ENCODE results near the gene DCDC1.

DCDC1 gene

GRCh38 chr11:31231601-31232000, 137.9 kb downstream of the DCDC1 start:
- no peak for DNase-seq (ENCODE audit: low read depth)

GRCh38 chr11:31218847-31219246, 150.7 kb downstream of the DCDC1 start:
- no peak for DNase-seq (ENCODE audit: low read depth)

GRCh38 chr11:31214372-31214771, 155.2 kb downstream of the DCDC1 start:
- DNase-seq (ENCODE audit: low read depth), result no peak

GRCh38 chr11:31199378-31199777, 170.2 kb downstream of the DCDC1 start:
- no peak for DNase-seq (ENCODE audit: low read depth)

- DNase-seq (ENCODE audit: low read depth), result no peak
Observed at GRCh38 chr11:31173926-31174680, 195.4 kb downstream of the DCDC1 start.

GRCh38 chr11:31160504-31161422, 208.8 kb downstream of the DCDC1 start:
- DNase-seq (ENCODE audit: low read depth), result no peak

- DNase-seq (ENCODE audit: low read depth), result no peak
Observed at GRCh38 chr11:31150841-31151240, 218.7 kb downstream of the DCDC1 start.

- DNase-seq (ENCODE audit: low read depth), result no peak
Observed at GRCh38 chr11:31150011-31150410, 219.5 kb downstream of the DCDC1 start.

GRCh38 chr11:31141789-31142188, 227.8 kb downstream of the DCDC1 start:
- no peak for DNase-seq (ENCODE audit: low read depth)

- DNase-seq (ENCODE audit: low read depth), result no peak
Observed at GRCh38 chr11:31139479-31139878, 230.1 kb downstream of the DCDC1 start.

- no peak for DNase-seq (ENCODE audit: low read depth)
Observed at GRCh38 chr11:31132531-31133421, 236.8 kb downstream of the DCDC1 start.

GRCh38 chr11:31131760-31132159, 237.8 kb downstream of the DCDC1 start:
- DNase-seq (ENCODE audit: low read depth), result no peak

GRCh38 chr11:31127290-31127689, 242.2 kb downstream of the DCDC1 start:
- no peak for DNase-seq (ENCODE audit: low read depth)

- DNase-seq (ENCODE audit: low read depth), result no peak
Observed at GRCh38 chr11:31120428-31120827, 249.1 kb downstream of the DCDC1 start.

GRCh38 chr11:31118566-31118965, 251.0 kb downstream of the DCDC1 start:
- no peak for DNase-seq (ENCODE audit: low read depth)

- no peak for DNase-seq (ENCODE audit: low read depth)
Observed at GRCh38 chr11:31117038-31117437, 252.5 kb downstream of the DCDC1 start.

- no peak for DNase-seq (ENCODE audit: low read depth)
Observed at GRCh38 chr11:31114442-31114841, 255.1 kb downstream of the DCDC1 start.

- DNase-seq (ENCODE audit: low read depth), result no peak
Observed at GRCh38 chr11:31110830-31111229, 258.7 kb downstream of the DCDC1 start.

GRCh38 chr11:31109446-31109845, 260.1 kb downstream of the DCDC1 start:
- no peak for DNase-seq (ENCODE audit: low read depth)

- no peak for DNase-seq (ENCODE audit: low read depth)
Observed at GRCh38 chr11:31107649-31108048, 261.9 kb downstream of the DCDC1 start.

- DNase-seq (ENCODE audit: low read depth), result peak; percentile 2
Observed at GRCh38 chr11:31106968-31107576, 262.5 kb downstream of the DCDC1 start.

GRCh38 chr11:31106326-31106725, 263.2 kb downstream of the DCDC1 start:
- DNase-seq (ENCODE audit: low read depth), result no peak
